CD14-positive monocyte (primary cell): ENCODE measurements around the gene GNG2. TPM values are rescaled to one million over a fixed set of nuclear protein-coding genes. Genes with fewer than 3 reads are reported as not detected.

Source experiments
- DNase-seq, 3 donors: peaks; one replicate each; pipeline ENCODE4 v3.0.0-alpha.2; 2011 to 2022
- H2AFZ ChIP-seq: 2 replicates; pipeline ENCODE4 v1.6.0; 2012; ENCODE audit warnings: mild to moderate bottlenecking, low read depth, low read length, inconsistent platforms; ENCODE audit not compliant: insufficient read depth, poor library complexity, severe bottlenecking
- H3K27ac ChIP-seq, 2 donors: 1 replicate in 1 of 2; 2 replicates in 1 of 2; pipeline ENCODE4 v1.5.1; 2012 to 2013; ENCODE audit warnings: low read length in 2 of 2, control low read depth in 1 of 2, inconsistent platforms in 1 of 2, low read depth in 1 of 2, mild to moderate bottlenecking in 1 of 2
- H3K27me3 ChIP-seq, 2 donors: one replicate each; pipeline versions ENCODE4 v1.6.0 to v1.6.1; 2011 to 2013; ENCODE audit warnings: low read length in 2 of 2; ENCODE audit not compliant: control insufficient read depth in 2 of 2, insufficient read depth in 2 of 2
- H3K36me3 ChIP-seq, 2 donors: replicated peaks in 1 of 2; 1 replicate in 1 of 2; 2 replicates in 1 of 2; pipeline versions ENCODE4 v1.5.1 to v1.6.1; 2012 to 2013; ENCODE audit warnings: low read length in 2 of 2, control low read depth in 1 of 2, inconsistent platforms in 1 of 2, mild to moderate bottlenecking in 1 of 2; ENCODE audit not compliant: insufficient read depth in 2 of 2, control insufficient read depth in 1 of 2
- H3K4me1 ChIP-seq, 2 donors: 1 replicate in 1 of 2; 2 replicates in 1 of 2; pipeline versions ENCODE4 v1.5.1 to v1.6.1; 2012 to 2013; ENCODE audit warnings: low read length in 2 of 2, control low read depth in 1 of 2, inconsistent platforms in 1 of 2, mild to moderate bottlenecking in 1 of 2, moderate library complexity in 1 of 2; ENCODE audit not compliant: insufficient read depth in 2 of 2, control insufficient read depth in 1 of 2
- H3K4me2 ChIP-seq: replicated peaks from 2 replicates; pipeline ENCODE3; 2012; ENCODE audit warnings: low read length, moderate library complexity, mild to moderate bottlenecking; ENCODE audit not compliant: poor library complexity, severe bottlenecking; ENCODE audit errors: extremely low read depth
- H3K4me3 ChIP-seq, 3 experiments: fragments of 200-600 bp in 1 of 3; sonication (generic) in 1 of 3; replicated peaks in 1 of 3; 1 replicate in 2 of 3; 2 replicates in 1 of 3; pipeline ENCODE4 v1.5.1; 2011 to 2013; ENCODE audit warnings: low read length in 3 of 3, mild to moderate bottlenecking in 3 of 3, control low read depth in 2 of 3, low read depth in 2 of 3, inconsistent platforms in 1 of 3, moderate library complexity in 1 of 3
- H3K79me2 ChIP-seq: 2 replicates; pipeline ENCODE4 v1.6.0; 2012; ENCODE audit warnings: mild to moderate bottlenecking, control low read depth, inconsistent platforms, low read length, moderate library complexity; ENCODE audit not compliant: insufficient read depth
- H3K9ac ChIP-seq: 2 replicates; pipeline ENCODE4 v1.6.0; 2017; ENCODE audit warnings: low read length, mild to moderate bottlenecking; ENCODE audit not compliant: insufficient read depth, poor library complexity, severe bottlenecking
- H3K9me3 ChIP-seq, 2 donors: replicated peaks in 1 of 2; 1 replicate in 1 of 2; 2 replicates in 1 of 2; pipeline versions ENCODE4 v1.5.1 to v1.6.1; 2012 to 2013; ENCODE audit warnings: low read length in 2 of 2, control low read depth in 1 of 2; ENCODE audit not compliant: control insufficient read depth in 1 of 2, insufficient read depth in 1 of 2
- H4K20me1 ChIP-seq: 2 replicates; pipeline ENCODE4 v1.6.0; 2012; ENCODE audit warnings: mild to moderate bottlenecking, low read length, control low read depth, moderate library complexity; ENCODE audit not compliant: insufficient read depth
- H3K27ac Mint-ChIP-seq, 7 donors: one replicate each; pipeline ENCODE4 v1.8.0; 2020; ENCODE audit warnings: mild to moderate bottlenecking in 7 of 7, mixed read lengths in 7 of 7, moderate library complexity in 6 of 7, inconsistent platforms in 2 of 7
- H3K27me3 Mint-ChIP-seq, 3 donors: one replicate each; pipeline ENCODE4 v1.8.0; 2021 to 2022; ENCODE audit warnings: low read depth in 3 of 3, mild to moderate bottlenecking in 3 of 3, mixed read lengths in 3 of 3, moderate library complexity in 3 of 3, inconsistent platforms in 1 of 3
- H3K36me3 Mint-ChIP-seq, 2 donors: one replicate each; pipeline ENCODE4 v1.8.0; 2020; ENCODE audit warnings: mixed read lengths in 2 of 2, inconsistent platforms in 1 of 2, mild to moderate bottlenecking in 1 of 2
- H3K4me1 Mint-ChIP-seq: one replicate; pipeline ENCODE4 v1.8.0; 2020; ENCODE audit warnings: mild to moderate bottlenecking, mixed read lengths
- H3K4me3 Mint-ChIP-seq, 2 donors: one replicate each; pipeline ENCODE4 v1.8.0; 2020; ENCODE audit warnings: mild to moderate bottlenecking in 2 of 2, mixed read lengths in 2 of 2, moderate library complexity in 1 of 2
- H3K9me3 Mint-ChIP-seq, 7 donors: one replicate each; pipeline ENCODE4 v1.8.0; 2020 to 2022; ENCODE audit warnings: mixed read lengths in 7 of 7, mild to moderate bottlenecking in 6 of 7, moderate library complexity in 6 of 7, inconsistent platforms in 2 of 7
- WGBS: methylation state at CpG from one replicate; pipeline ENCODE4 v1.1.5; 2013; ENCODE audit warnings: missing lambda C conversion rate; ENCODE audit not compliant: insufficient coverage; 5-methylcytosine and 5-hydroxymethylcytosine counted together
- intact Hi-C, 2 donors: fragments of 100-400 bp; cut with micrococcal nuclease; formaldehyde crosslinking; loops; one replicate each; pipeline versions ENCODE4 v1.15.0 to v1.15.1; 2023
- polyA plus RNA-seq, 3 donors: library from polyadenylated mRNA; depleted of rRNA in 1 of 3; unstranded in 2 of 3; stranded (reverse) in 1 of 3; fragments of 300-500 nt in 2 of 3; fragments of >200 nt in 1 of 3; fragmentation: Illumina TruSeq in 2 of 3; gene quantifications; 1 replicate in 2 of 3; 2 replicates in 1 of 3; pipeline ENCODE4 v1.2.3, GENCODE V29; 2012 to 2021
- TF ChIP-seq, protein P1 (sequence below): fragments of 200-600 bp; IDR thresholded peaks from one replicate; pipeline ENCODE4 v1.8.0; 2022; ENCODE audit warnings: antibody characterized with exemption, mild to moderate bottlenecking

The GNG2 gene
- polyA plus RNA-seq, 3 donors = 42.7 to 151 (median 146) TPM

GRCh38 chr14:51917193-51917592 lies 56.8 kb downstream of the GNG2 start:
- Histone ChIP-seq H3K9ac (no peak overlapping the region), H3K36me3 (peaks cover 0 to 32% of the 10 kb centered on the region in 2 donors), H2AFZ (no peak overlapping the region), H3K79me2 (peaks cover 3% of the 10 kb centered on the region), H3K4me1 (no peaks in the 10 kb centered on the region), H3K27me3 (no peaks in the 10 kb centered on the region), H3K9me3 (no peaks in the 10 kb centered on the region), H3K4me2 (no peak overlapping the region), H3K27ac (no peak overlapping the region), H4K20me1 (peaks cover 84% of the 10 kb centered on the region), H3K4me3 (no peak overlapping the region)
- Mint-ChIP-seq H3K4me3 (no peak overlapping the region), H3K27ac (no peak overlapping the region), H3K9me3 (peaks cover 0 to 2% (median 0%) of the 10 kb centered on the region in 7 donors), H3K36me3 (peaks cover 34 to 38% of the 10 kb centered on the region in 2 donors), H3K4me1 (no peaks in the 10 kb centered on the region), H3K27me3 (peaks cover 0 to 3% (median 0%) of the 10 kb centered on the region in 3 donors)
- TF ChIP-seq, protein P1, sequence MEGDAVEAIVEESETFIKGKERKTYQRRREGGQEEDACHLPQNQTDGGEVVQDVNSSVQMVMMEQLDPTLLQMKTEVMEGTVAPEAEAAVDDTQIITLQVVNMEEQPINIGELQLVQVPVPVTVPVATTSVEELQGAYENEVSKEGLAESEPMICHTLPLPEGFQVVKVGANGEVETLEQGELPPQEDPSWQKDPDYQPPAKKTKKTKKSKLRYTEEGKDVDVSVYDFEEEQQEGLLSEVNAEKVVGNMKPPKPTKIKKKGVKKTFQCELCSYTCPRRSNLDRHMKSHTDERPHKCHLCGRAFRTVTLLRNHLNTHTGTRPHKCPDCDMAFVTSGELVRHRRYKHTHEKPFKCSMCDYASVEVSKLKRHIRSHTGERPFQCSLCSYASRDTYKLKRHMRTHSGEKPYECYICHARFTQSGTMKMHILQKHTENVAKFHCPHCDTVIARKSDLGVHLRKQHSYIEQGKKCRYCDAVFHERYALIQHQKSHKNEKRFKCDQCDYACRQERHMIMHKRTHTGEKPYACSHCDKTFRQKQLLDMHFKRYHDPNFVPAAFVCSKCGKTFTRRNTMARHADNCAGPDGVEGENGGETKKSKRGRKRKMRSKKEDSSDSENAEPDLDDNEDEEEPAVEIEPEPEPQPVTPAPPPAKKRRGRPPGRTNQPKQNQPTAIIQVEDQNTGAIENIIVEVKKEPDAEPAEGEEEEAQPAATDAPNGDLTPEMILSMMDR = no peak
- intact Hi-C loops = no loop called here
- whole genome bisulfite sequencing = 95% methylated on average over 3 of the region's 6 CpGs
- DNase-seq = no peak

GRCh38 chr14:51921026-51921425 lies 60.6 kb downstream of the GNG2 start:
- Histone ChIP-seq H3K36me3 (peaks cover 0 to 17% of the 10 kb centered on the region in 2 donors), H3K9ac (no peak overlapping the region), H3K4me2 (no peak overlapping the region), H3K4me1 (no peaks in the 10 kb centered on the region), H2AFZ (no peak overlapping the region), H3K27me3 (no peaks in the 10 kb centered on the region), H3K9me3 (no peaks in the 10 kb centered on the region), H3K4me3 (no peak overlapping the region), H3K79me2 (no peaks in the 10 kb centered on the region), H3K27ac (no peak overlapping the region), H4K20me1 (peaks cover 81% of the 10 kb centered on the region)
- no peak overlapping the region for H3K27ac Mint-ChIP-seq
- H3K27me3 Mint-ChIP-seq = peaks cover 0 to 4% (median 0%) of the 10 kb centered on the region in 3 donors
- H3K36me3 Mint-ChIP-seq = peaks cover 21 to 33% of the 10 kb centered on the region in 2 donors
- TF ChIP-seq, protein P1 = no peak
- peaks cover 9% of the 10 kb centered on the region for H3K4me1 Mint-ChIP-seq
- WGBS = no CpG with 5 or more reads among the region's 3 CpGs
- DNase-seq = no peak
- intact Hi-C loops = no loop called here
- peaks cover 0 to 2% (median 0%) of the 10 kb centered on the region in 7 donors for H3K9me3 Mint-ChIP-seq
- H3K4me3 Mint-ChIP-seq = no peak overlapping the region
